ENCODE data around the gene NDP.

- TF ChIP-seq CTCF (IDR thresholded peaks at IDR 0.05; ENCODE audit: insufficient read depth, low read depth, low read length) (no peak), EZH2 (IDR thresholded peaks at IDR 0.05; ENCODE audit: insufficient read depth, low read length) (no peak)
These were observed 23.3 kb upstream of the NDP start for GRCh38 chrX:43996491-43996890.
